WTC11 (cell line): ENCODE data around the gene SHOX.

Experiments used
- CREM ChIP-seq: sonication (generic); formaldehyde crosslinking; IDR thresholded peaks from 2 replicates; pipeline ENCODE4 v1.8.1; 2022; ENCODE audit warnings: mild to moderate bottlenecking, missing genetic modification reagents, moderate library complexity
- CTCF ChIP-seq: fragments of 200-600 bp; IDR thresholded peaks from 2 replicates; pipeline ENCODE4 v1.8.0; 2022; ENCODE audit warnings: antibody characterized with exemption
- ESRRA ChIP-seq: sonication (generic); formaldehyde crosslinking; IDR thresholded peaks from 2 replicates; pipeline ENCODE4 v1.8.1; 2022; ENCODE audit warnings: mild to moderate bottlenecking, missing genetic modification reagents, borderline replicate concordance
- KAT7 ChIP-seq: sonication (generic); formaldehyde crosslinking; IDR thresholded peaks from 2 replicates; pipeline ENCODE4 v1.8.1; 2023; ENCODE audit warnings: missing genetic modification reagents, mild to moderate bottlenecking, borderline replicate concordance
- MYBL2 ChIP-seq: sonication (generic); formaldehyde crosslinking; IDR thresholded peaks from 2 replicates; pipeline ENCODE4 v1.8.1; 2023; ENCODE audit warnings: mild to moderate bottlenecking, moderate library complexity, missing genetic modification reagents
- NFATC4 ChIP-seq: fragments of 250-450 bp; sonication (Bioruptor Pico); IDR thresholded peaks from 2 replicates; pipeline ENCODE4 v1.9.0; 2021; ENCODE audit warnings: mild to moderate bottlenecking
- RELA ChIP-seq: sonication (generic); formaldehyde crosslinking; IDR thresholded peaks from 2 replicates; pipeline ENCODE4 v1.8.1; 2022; ENCODE audit warnings: missing genetic modification reagents, mild to moderate bottlenecking, borderline replicate concordance
- STAT6 ChIP-seq: sonication (generic); formaldehyde crosslinking; conservative IDR thresholded peaks from 2 replicates; pipeline ENCODE4 v1.8.1; 2023; ENCODE audit warnings: mild to moderate bottlenecking, low read depth, missing genetic modification reagents, moderate library complexity
- TCF7 ChIP-seq: sonication (generic); formaldehyde crosslinking; IDR thresholded peaks from 2 replicates; pipeline ENCODE4 v1.8.0; 2022; ENCODE audit warnings: mild to moderate bottlenecking, low read depth, missing genetic modification reagents, moderate library complexity
- ZBTB21 ChIP-seq: sonication (generic); formaldehyde crosslinking; IDR thresholded peaks from 2 replicates; pipeline ENCODE4 v1.8.1; 2023; ENCODE audit warnings: mild to moderate bottlenecking, missing genetic modification reagents, borderline replicate concordance
- ZNF219 ChIP-seq: sonication (generic); formaldehyde crosslinking; IDR thresholded peaks from 2 replicates; pipeline ENCODE4 v1.8.0; 2023; ENCODE audit warnings: missing genetic modification reagents, mild to moderate bottlenecking, borderline replicate concordance

GRCh38 chrX:694800-695199 lies 64.2 kb downstream of the SHOX start:
- no peak for TF ChIP-seq CTCF
- TF ChIP-seq RELA (CRISPR knock-in tag): no peak
- no peak for TF ChIP-seq ZNF219 (CRISPR knock-in tag)
- TF ChIP-seq CREM (CRISPR knock-in tag): no peak
- TF ChIP-seq ESRRA (CRISPR knock-in tag): no peak
- TF ChIP-seq ZBTB21 (CRISPR knock-in tag): no peak
- no peak for TF ChIP-seq STAT6 (CRISPR knock-in tag)
- TF ChIP-seq TCF7 (CRISPR knock-in tag): no peak
- no peak for TF ChIP-seq KAT7 (CRISPR knock-in tag)
- no peak for TF ChIP-seq MYBL2 (CRISPR knock-in tag)
- no peak for TF ChIP-seq NFATC4
